GM18507 (cell line): ENCODE data around the gene LIN52.

Source experiments
- DNase-seq: peaks from one replicate; pipeline ENCODE4 v3.0.0; 2011; ENCODE audit warnings: low read depth; ENCODE audit not compliant: insufficient read length; ENCODE audit errors: extremely low spot score
- FAIRE-seq: peaks from 2 replicates; lab custom pipeline; 2011; peaks lifted over from hg19 to GRCh38; lab: Jason Lieb, UNC

Gene LIN52, protein sequence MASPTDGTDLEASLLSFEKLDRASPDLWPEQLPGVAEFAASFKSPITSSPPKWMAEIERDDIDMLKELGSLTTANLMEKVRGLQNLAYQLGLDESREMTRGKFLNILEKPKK

DNA sequence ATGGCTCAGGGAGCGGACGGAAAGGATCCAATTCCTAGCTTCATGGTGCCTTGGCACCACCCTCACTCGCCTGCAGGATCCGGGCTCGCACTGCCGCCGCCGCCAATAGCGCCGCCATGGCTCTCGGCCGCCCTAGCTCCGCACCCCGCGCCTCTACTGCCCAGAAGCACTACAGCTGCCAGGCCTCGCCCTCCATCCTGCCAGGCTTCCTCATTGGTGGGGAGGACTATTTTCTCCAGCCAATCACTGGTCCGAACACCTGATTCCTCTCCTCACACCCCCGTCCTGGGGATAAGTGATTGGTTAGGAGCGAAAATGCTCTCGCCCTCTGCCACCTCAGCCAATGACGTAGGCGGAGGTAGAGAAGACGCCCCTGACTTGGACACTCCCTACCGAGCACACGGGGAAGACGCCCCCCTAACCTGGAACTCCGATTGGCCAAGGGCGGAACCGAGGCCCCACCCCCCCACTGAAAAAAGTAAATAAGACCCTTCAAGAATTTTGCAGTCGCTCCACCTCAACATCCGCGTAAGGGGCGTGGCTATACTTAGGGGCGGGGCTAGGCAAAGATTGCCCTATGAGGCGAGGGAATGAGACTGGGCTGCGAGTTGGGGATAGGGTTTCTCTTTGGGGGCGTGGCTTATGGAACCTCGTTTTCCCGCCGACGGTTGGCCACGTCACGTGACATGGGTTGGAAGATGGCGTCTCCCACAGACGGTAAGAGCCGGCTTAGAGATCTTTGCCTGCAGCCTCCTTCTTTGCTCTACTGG is at the start of gene LIN52, which contains the start of gene ALDH6A1:
Gene LIN52, plus strand, starts transcription at position 680 of the 770 bp plus-strand sequence. Its CDS starts 19 bp downstream, at position 699.
Gene ALDH6A1, minus strand, starts transcription at position 177 of the 770 bp plus-strand sequence. Its CDS starts 59 bp downstream, at position 118.
- FAIRE-seq = peak; percentile 99
- DNase-seq = peak; percentile 98

DNA sequence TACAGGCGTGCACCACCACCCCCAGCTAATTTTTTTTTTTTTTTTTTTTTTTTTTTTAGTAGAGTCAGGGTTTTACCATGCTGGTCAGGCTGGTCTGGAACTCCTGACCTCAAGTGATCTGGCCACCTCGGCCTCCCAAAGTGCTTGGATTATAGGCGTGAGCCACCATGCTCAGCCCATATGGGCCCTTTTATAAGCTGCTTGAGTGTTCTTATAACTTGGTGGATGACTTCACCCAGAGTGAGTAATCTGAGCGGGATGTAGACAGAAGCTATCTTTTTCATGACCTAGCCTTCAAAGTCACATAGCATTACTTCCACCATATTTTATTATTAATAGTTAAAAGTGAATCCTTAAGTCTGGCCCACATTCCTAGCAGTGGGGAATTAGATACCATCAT is 49.2 kb upstream of the LIN52 start:
- FAIRE-seq (no peak), DNase-seq (no peak)

DNA sequence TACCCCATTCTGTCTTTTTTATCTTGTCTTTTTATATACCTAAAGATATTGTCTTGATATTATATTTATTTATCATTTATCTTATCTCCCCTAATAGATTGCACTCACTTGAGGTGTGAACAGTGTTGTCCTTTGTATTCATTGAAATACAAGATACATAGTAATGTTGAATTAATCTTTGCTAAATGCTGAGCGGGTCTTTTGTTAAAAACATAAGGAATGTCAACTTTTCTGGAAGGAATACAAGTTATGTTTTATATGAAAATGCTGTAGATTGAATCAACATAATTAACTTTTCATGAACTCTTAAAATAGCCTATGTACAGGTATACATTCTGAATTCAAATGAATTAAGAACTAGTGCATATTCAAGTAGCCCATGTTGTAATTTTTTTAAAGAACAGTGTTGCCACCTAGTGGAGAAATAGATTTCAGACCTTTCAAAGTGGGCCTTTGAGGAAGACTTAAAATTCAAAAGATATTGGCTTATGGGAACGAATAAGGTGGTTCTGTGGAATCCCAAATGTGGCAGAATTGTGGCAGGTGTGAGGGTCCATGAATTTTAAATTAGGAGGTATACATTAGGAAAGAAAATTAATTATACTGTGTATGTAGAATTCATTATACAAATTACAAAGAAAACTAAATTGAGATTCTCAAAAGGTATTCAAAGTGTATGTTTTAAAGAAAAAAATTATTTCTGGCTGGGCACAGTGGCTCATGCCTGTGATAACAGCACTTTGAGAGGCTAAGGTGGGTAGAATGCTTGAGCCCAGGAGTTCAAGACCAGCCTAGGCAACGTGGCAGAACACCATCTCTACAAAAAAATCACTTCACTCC is 46.5 kb upstream of the LIN52 start:
- DNase-seq (no peak), FAIRE-seq (peak; percentile 42)

GRCh38 chr14:74042296-74042695 is 42.5 kb upstream of the LIN52 start:
- no peak for FAIRE-seq

DNA sequence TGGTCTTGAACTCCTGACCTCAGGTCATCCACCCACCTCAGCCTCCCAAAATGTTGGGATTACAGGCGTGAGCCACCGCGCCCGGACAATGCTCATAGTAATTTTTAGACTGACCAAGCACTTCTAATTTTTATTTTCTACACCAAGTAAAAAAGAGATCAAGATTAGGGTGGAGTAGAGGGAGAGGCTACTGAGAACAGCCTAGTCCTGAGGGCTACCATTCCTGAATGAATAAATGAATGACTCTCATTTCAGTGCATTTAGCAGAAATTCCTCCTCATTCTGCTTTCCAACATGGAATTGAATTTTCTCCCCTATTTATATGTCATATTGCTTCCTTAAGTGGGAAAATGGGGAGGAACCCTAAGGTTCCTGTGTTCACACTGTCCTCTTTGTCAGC is 39.2 kb upstream of the LIN52 start:
- FAIRE-seq (no peak), DNase-seq (no peak)

More at GRCh38 chr14:74042296-74042695, 42.5 kb upstream of the LIN52 start:
- no peak for DNase-seq

DNA sequence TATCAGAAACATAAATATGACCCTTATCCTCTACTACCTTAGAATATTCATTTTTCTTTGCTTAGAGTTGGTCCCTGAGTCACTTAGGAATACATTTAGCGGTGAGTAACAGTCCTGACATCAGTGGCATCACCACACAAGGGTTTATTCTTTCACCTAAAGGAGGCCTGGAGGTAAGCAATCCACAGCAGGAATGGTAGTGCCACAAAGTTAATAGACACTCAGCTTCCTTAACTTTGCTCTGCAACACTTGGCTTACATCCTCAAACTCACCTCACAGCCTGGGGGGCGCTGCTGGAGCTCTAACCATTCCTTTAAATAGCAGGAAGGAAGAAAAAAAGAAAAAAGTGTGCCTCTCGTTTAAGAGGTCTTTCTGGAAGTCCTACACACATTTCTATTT is 36.5 kb upstream of the LIN52 start:
- no peak for DNase-seq
- FAIRE-seq = no peak

DNA sequence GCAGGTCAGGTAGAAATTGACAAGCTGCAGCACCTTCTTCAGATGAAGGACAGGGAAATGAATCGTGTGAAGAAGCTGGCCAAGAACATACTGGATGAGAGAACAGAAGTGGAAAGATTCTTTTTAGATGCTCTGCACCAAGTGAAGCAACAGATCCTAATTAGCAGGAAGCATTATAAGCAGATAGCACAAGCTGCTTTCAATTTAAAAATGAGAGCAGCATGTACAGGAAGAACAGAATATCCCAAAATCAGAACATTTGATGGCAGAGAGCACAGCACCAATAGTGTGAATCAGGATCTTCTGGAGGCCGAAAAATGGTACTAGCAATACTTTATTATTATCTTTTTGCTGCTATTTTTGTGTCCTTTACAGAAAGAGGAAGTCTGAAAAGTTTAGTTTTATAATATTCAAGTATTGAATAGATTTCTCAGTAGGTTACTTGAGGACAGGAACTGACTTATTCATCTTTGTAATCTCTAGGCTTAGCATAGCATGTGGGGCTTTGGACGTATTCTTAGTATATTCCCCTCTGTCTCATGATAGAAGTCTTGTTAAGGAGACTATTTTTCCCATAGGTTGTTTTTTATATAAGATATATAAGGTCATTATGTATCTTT is 34.8 kb upstream of the LIN52 start:
- no peak for FAIRE-seq
- DNase-seq = no peak

DNA sequence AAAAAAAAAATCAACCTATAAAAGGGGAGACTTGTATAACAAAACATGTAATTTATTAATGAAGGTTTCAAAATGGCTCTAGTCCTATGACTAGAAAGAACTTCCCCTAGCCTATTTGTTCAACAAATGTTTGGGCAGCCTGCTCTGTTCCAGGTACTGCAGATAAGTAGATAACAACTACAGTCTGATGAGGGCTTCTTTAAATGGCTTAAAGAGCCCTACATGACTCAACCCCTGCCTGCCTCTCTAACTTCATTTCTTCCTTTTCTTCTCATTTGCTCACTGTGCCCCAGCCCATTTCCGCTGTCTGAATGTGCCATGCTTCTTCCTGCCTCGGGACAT is 22.0 kb upstream of the LIN52 start:
- DNase-seq = no peak

GRCh38 chr14:74064426-74064825 is 20.3 kb upstream of the LIN52 start:
- DNase-seq = no peak

More for the DNA sequence above, 22.0 kb upstream of the LIN52 start:
- FAIRE-seq = no peak

GRCh38 chr14:74064883-74065282 is 19.9 kb upstream of the LIN52 start:
- no peak for FAIRE-seq
- DNase-seq = no peak

More at GRCh38 chr14:74064426-74064825, 20.3 kb upstream of the LIN52 start:
- FAIRE-seq = no peak

DNA sequence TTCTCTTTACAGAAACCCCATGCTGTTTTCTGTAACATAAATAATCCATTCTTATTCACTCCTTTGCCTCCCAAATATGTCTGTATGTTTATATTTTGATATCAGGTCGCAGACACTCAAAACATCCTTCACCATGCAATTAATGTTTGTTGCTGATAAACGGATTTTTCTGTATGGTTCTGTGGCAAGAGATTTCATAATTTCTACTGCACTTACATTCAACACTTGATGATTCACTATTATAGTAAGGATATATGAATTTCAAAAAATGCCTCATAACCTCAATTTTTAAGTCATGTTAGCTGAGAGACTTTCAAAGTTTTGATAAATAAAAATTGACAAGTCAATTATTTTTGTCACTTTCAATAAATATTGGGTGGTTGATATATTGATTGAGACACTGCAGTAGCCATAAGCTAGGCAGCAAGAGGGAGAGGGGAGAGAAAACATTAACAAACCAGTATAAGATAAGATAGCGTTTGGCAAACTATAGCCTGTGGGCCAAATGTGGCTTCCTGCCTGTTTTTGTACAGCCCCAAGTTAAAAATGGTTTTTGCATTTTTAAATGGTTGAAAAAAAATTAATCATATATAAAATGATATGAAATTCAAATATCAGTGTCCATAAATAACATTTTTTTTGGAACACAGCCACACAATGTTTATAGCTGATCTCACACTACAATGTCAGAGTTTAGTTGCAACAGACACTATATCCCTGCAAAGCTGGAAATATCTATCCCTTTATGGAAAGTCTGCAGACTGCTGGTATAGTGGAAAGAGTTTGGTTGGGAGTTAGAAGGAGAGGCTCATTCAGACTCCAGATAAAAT is 18.8 kb upstream of the LIN52 start:
- DNase-seq (no peak), FAIRE-seq (no peak)

DNA sequence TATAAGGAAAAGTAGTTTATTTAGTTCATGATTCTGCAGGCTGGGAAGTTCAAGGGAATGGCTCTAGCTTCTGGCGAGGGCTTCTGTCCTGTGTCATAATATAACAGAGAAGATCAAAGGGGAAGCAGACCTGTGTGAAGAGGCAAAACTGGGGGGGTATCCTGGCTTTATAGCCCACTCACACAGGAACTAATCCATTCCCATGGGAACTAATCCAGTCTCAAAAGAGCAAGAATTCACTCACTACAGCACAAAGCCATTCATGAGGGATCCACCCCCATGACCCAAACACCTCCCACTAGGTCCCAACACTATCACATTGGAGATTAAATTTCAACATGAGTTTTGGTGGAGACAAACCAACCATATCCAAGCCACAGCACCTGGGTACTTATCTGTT is 7.4 kb upstream of the LIN52 start:
- DNase-seq = no peak
- FAIRE-seq = no peak

- no peak for DNase-seq
- no peak for FAIRE-seq
Observed at GRCh38 chr14:74080820-74081460, 3.8 kb upstream of the LIN52 start.

DNA sequence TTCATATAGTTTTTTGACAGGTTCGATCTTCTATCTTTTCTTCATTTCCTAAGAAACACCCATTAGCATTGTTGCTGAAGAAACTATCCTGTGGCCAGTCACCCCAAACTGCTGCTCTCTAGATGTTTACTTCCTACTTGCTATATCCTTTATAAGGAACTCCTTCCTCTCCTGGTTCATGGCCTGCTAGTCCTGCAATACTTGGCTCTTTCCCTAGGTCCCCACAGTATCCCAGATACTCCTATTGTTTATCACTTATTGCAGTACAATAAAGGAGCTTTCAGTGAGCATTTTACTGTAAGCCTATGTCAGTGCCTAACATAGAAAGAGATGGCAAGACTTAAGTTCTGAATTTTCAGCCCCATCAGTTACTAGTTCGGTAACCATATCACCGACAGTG is 3.3 kb upstream of the LIN52 start:
- DNase-seq = no peak
- FAIRE-seq = no peak

- FAIRE-seq (no peak), DNase-seq (no peak)
Observed at GRCh38 chr14:74083161-74083560, 1.6 kb upstream of the LIN52 start.

- DNase-seq (no peak), FAIRE-seq (no peak)
Observed at GRCh38 chr14:74083784-74084276, 926 bp upstream of the LIN52 start.

DNA sequence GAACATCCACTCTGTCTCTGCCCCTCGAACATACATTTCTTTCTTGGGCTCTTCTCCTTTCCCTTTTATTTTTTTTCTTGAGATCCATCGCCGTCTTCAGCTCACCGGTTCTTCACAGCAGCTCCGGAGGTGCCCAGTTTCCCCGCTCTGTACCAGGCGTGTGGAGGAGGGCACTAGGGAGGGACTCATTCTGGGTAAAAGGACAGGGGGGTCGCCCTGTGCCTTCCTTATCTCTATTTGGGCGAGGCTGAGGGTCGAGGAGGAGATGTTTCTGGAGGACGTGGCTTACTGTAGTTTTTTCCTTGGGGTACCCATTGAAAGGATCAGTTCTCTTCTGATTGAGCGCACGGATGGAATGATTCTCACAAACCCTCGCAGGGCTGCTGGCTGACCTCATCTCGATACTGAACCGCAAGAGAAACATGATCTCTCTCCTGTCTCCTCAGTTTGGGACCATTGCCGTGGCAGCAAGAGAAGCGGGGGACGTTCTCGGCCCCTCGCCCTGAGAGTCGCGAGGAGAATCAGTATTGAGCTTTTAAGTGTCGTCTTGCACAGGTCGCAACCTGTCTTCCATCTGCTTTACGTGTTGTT is 386 bp downstream of the LIN52 start:
- DNase-seq (no peak), FAIRE-seq (peak; percentile 5)

GRCh38 chr14:74085828-74086227 is 1.1 kb downstream of the LIN52 start:
- no peak for DNase-seq
- peak; percentile 69 for FAIRE-seq
